GM23338 (cell line): ENCODE results near the gene BCAS3.

Experiments
- CREB1 ChIP-seq: fragments of 250-450 bp; sonication (Bioruptor Pico); IDR thresholded peaks from 2 replicates; pipeline ENCODE4 v1.5.0; 2020; ENCODE audit warnings: low read depth, mild to moderate bottlenecking, moderate library complexity
- ETS1 ChIP-seq: IDR thresholded peaks from 2 replicates; pipeline ENCODE4 v1.6.1; 2016; ENCODE audit warnings: antibody characterized with exemption
- EZH2 ChIP-seq: fragments of 200-600 bp; sonication (generic); IDR thresholded peaks from one replicate; pipeline ENCODE4 v1.8.0; 2017; ENCODE audit warnings: antibody characterized with exemption, mild to moderate bottlenecking, low read depth; ENCODE audit not compliant: unreplicated experiment
- EZH2phosphoT487 ChIP-seq: fragments of 200-600 bp; sonication (generic); IDR thresholded peaks from one replicate; pipeline ENCODE4 v1.8.1; 2018; ENCODE audit warnings: antibody characterized with exemption; ENCODE audit not compliant: unreplicated experiment
- JUNB ChIP-seq: IDR thresholded peaks from one replicate; pipeline ENCODE4 v1.6.1; 2016; ENCODE audit warnings: antibody characterized with exemption; ENCODE audit not compliant: unreplicated experiment
- NANOG ChIP-seq: IDR thresholded peaks from 2 replicates; pipeline ENCODE4 v1.6.1; 2016; ENCODE audit warnings: antibody characterized with exemption, borderline replicate concordance
- POLR2AphosphoS5 ChIP-seq: IDR thresholded peaks from 2 replicates; pipeline ENCODE4 v1.6.1; 2016; ENCODE audit warnings: antibody characterized with exemption, low read depth
- REST ChIP-seq: IDR thresholded peaks from one replicate; pipeline ENCODE4 v1.6.1; 2018; ENCODE audit warnings: antibody characterized with exemption; ENCODE audit not compliant: unreplicated experiment
- STAT1 ChIP-seq: IDR thresholded peaks from one replicate; pipeline ENCODE4 v1.6.1; 2016; ENCODE audit warnings: antibody characterized with exemption; ENCODE audit not compliant: unreplicated experiment
- ZNF331 ChIP-seq: fragments of 250-450 bp; sonication (Bioruptor Pico); IDR thresholded peaks from 2 replicates; pipeline ENCODE4 v1.5.0; 2020; ENCODE audit warnings: low read depth, mild to moderate bottlenecking, moderate library complexity
- ZNF462 ChIP-seq: fragments of 250-450 bp; sonication (Bioruptor Pico); IDR thresholded peaks from 2 replicates; pipeline ENCODE4 v1.5.0; 2020; ENCODE audit warnings: mild to moderate bottlenecking, moderate library complexity
- TF ChIP-seq, protein P1 (sequence below), 2 experiments: fragments of 200-600 bp in 1 of 2; sonication (generic) in 1 of 2; conservative IDR thresholded peaks; 2 replicates each; pipeline versions ENCODE4 v1.5.1 to v1.6.1; 2016 to 2017; ENCODE audit warnings: antibody characterized with exemption in 2 of 2, low read depth in 2 of 2, mild to moderate bottlenecking in 2 of 2, moderate library complexity in 1 of 2

GRCh38 chr17:60887614-60888028 is 210.0 kb downstream of the BCAS3 start:
- TF ChIP-seq, protein P1, sequence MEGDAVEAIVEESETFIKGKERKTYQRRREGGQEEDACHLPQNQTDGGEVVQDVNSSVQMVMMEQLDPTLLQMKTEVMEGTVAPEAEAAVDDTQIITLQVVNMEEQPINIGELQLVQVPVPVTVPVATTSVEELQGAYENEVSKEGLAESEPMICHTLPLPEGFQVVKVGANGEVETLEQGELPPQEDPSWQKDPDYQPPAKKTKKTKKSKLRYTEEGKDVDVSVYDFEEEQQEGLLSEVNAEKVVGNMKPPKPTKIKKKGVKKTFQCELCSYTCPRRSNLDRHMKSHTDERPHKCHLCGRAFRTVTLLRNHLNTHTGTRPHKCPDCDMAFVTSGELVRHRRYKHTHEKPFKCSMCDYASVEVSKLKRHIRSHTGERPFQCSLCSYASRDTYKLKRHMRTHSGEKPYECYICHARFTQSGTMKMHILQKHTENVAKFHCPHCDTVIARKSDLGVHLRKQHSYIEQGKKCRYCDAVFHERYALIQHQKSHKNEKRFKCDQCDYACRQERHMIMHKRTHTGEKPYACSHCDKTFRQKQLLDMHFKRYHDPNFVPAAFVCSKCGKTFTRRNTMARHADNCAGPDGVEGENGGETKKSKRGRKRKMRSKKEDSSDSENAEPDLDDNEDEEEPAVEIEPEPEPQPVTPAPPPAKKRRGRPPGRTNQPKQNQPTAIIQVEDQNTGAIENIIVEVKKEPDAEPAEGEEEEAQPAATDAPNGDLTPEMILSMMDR (conservative IDR thresholded peaks at IDR 0.05; ENCODE audit: low read depth in 2 of 2): no peak
- no peak for TF ChIP-seq JUNB
- no peak for TF ChIP-seq REST
- TF ChIP-seq POLR2AphosphoS5: no peak
- TF ChIP-seq CREB1: no peak
- TF ChIP-seq EZH2: no peak
- no peak for TF ChIP-seq ZNF462 (CRISPR knock-in tag)
- TF ChIP-seq EZH2phosphoT487: no peak
- TF ChIP-seq STAT1: no peak
- no peak for TF ChIP-seq ETS1
- no peak for TF ChIP-seq NANOG
- TF ChIP-seq ZNF331 (CRISPR knock-in tag): no peak
